CD4-positive, alpha-beta T cell treated with Interleukin-12 subunit alpha and Interleukin-12 subunit beta, for 1 hour (primary cell): Measurements from ENCODE around the gene FIBIN.

ENCODE experiments used
- DNase-seq: peaks from one replicate; pipeline ENCODE4 v3.0.0-alpha.2; 2020

FIBIN gene

DNA sequence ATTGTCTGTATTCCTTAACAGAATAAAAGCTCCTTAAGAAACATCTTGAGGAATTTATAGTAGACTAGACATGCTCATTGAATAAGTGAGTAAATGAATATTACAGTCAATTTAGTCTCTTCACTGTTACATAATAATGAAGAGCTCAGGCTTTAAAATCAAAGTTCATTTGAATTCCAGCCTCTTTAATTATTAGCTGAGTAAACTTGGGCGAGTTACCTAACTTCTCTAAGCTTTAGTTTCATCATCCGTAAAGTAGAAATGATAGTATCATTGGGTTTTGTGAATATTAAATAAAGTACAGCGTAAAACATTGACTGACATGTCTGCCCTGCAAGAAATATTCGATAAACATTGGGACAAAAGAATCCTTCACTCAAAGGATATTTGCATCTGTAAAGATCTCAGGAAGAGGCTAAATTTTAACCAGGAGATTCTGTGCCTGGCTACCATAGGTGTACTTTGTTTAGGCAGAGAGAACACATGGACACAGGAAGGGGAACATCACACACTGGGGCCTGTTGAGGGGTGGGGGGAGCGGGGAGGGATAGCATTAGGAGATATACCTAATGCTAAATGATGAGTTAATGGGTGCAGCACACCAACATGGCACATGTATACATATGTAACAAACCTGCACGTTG, 31.5 kb downstream of the FIBIN start:
- no peak for DNase-seq

DNA sequence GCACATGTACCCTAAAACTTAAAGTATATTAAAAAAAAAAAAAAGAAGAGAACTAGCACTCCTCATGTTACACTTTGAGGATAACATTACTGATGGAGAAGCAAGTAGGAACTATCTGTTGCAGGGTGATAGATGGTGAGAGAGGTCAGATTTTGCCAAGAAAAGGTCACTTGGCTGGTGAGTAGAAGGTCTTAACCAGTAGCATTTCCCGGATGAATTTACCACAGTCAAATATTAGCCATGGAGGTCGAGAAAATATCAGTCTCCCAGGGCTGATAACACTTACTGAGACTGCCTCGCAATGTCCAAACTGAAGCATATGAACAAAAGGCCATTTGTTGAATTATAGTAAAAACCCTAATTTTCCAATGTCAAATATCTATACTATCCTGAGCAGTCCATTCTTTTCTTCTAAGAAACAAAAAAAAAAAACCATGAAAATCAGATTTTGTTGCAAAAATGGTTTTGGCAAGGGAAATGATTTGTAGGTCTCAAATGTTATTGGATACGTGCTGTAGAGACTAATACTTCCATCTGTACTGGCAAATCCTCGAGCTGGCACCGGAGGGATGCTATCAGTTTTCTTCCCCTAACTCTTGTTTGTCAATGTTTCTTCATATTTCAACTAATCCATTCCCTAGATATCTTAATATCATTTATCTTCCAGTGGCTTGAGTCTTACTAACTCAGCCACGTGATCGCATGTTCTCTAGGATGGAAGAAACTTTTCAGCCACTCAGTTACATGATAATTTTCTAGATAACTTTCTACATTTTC, 32.2 kb downstream of the FIBIN start:
- no peak for DNase-seq

GRCh38 chr11:27028561-27028965, 34.7 kb downstream of the FIBIN start:
- DNase-seq, result no peak

DNA sequence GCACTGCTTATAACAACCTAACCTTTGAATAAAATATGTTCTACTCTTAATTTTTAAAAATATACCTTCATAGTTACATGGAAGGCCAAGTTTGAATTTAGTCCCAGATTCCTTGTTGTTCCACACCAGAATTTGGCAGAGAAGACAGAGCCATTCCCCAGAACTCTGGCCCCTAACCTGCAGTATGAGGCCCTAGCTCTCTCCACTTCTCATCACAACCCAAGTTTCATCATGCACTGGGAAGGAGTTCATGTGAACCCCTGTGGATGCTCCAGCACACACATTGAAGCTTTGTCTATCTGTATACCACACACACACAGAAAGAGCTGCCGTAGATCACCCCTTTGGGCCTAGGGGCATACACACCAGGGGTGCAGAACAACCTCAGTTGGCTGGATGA, 36.1 kb downstream of the FIBIN start:
- no peak for DNase-seq

DNA sequence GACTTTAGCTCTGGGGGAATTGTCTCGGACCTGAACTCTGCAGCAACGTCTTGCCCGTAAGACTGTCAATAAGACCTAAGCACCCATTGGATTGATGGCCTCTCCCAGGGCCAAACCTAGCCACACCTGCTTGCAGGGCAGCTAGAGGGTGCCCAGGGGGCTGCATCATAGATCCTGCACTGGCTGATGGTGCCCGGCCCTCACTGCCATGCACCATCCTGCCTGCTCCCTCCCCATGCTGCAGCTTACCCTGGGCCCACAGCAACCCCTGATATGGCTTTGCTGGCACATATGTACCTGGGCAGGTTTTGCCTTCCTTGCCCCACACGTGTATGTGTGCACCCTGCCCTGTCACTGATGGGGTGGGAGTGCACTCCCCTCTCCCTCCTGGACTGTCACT, 37.8 kb downstream of the FIBIN start:
- no peak for DNase-seq

- DNase-seq, result no peak
Observed at GRCh38 chr11:27039873-27040272, 46.0 kb downstream of the FIBIN start.

GRCh38 chr11:27040302-27041115, 46.6 kb downstream of the FIBIN start, which contains the start of gene BBOX1:
Gene BBOX1 (plus strand): TSS chr11:27040815. CDS start chr11:27055431, 14,616 bp downstream.
- DNase-seq, result no peak

- DNase-seq, result no peak
Observed at GRCh38 chr11:27041141-27041899, 47.4 kb downstream of the FIBIN start.
